ENCODE data around the gene MAPK7.

DNA sequence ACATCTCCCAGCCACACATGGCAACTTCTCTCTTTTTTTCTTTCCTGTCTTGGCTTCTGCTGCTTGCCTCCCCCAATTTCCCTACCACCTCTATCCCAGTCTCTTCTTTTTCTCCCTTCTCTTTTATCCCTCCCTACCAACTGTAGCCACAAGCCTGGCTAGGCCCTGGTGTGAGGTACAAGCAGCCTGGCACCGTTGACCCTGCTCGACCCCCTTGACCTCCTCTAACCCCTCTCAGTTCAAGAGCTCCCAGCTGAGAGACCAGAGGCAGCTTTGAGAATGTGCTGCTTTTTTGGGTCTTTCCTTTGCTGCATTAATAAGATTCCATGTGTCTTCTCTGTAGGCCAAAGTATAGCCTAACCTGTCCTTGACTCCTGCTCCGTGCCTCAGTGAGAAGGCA, 48.0 kb upstream of the MAPK7 start:
- TF ChIP-seq, protein P1, sequence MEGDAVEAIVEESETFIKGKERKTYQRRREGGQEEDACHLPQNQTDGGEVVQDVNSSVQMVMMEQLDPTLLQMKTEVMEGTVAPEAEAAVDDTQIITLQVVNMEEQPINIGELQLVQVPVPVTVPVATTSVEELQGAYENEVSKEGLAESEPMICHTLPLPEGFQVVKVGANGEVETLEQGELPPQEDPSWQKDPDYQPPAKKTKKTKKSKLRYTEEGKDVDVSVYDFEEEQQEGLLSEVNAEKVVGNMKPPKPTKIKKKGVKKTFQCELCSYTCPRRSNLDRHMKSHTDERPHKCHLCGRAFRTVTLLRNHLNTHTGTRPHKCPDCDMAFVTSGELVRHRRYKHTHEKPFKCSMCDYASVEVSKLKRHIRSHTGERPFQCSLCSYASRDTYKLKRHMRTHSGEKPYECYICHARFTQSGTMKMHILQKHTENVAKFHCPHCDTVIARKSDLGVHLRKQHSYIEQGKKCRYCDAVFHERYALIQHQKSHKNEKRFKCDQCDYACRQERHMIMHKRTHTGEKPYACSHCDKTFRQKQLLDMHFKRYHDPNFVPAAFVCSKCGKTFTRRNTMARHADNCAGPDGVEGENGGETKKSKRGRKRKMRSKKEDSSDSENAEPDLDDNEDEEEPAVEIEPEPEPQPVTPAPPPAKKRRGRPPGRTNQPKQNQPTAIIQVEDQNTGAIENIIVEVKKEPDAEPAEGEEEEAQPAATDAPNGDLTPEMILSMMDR (IDR thresholded peaks at IDR 0.05; ENCODE audit: insufficient read depth, low read length, poor library complexity, severe bottlenecking) = no peak
- no peak for TF ChIP-seq EZH2phosphoT487 (conservative IDR thresholded peaks at IDR 0.05; ENCODE audit: low read length)

All from SU-DHL-6 (cell line).